ENCODE results near the gene SYCP1. TPM values are rescaled to one million over a fixed set of nuclear protein-coding genes. Genes with fewer than 3 reads are reported as not detected.

The SYCP1 gene
- total RNA-seq, 1 donor from 2014 or later, result not detected

DNA sequence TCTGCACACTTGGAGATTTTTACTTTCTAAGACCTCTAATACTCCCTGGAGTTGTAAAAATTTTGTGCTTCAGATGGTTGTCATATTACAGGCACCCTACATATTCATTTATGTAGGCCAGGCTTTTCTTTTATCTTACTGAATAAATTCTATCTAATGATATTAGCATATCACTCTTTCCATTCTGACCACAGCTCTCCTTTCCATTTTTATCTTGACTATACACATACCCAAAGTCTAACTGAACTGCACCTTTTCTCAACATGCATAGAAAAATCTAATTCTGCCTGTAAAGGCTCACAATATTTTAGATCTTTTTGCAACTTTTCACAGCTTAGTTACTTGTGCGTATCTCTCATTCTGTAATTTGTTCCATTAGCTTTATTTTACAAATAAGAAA lies 122.2 kb downstream of the SYCP1 start:
- H3K9me3 Mint-ChIP-seq, result peaks cover 3% of the 10 kb centered on the region
- no peaks in the 10 kb centered on the region for H3K4me1 Mint-ChIP-seq
- DNase-seq (ENCODE audit: low read depth, low spot score), result no peak
- peaks cover 19% of the 10 kb centered on the region for H3K27me3 Mint-ChIP-seq (ENCODE audit: low read depth)
- no peak overlapping the region for H3K27ac Mint-ChIP-seq (ENCODE audit: unreplicated experiment)
- no peaks in the 10 kb centered on the region for H3K36me3 Mint-ChIP-seq (ENCODE audit: low read depth)
- TF ChIP-seq, protein P1, sequence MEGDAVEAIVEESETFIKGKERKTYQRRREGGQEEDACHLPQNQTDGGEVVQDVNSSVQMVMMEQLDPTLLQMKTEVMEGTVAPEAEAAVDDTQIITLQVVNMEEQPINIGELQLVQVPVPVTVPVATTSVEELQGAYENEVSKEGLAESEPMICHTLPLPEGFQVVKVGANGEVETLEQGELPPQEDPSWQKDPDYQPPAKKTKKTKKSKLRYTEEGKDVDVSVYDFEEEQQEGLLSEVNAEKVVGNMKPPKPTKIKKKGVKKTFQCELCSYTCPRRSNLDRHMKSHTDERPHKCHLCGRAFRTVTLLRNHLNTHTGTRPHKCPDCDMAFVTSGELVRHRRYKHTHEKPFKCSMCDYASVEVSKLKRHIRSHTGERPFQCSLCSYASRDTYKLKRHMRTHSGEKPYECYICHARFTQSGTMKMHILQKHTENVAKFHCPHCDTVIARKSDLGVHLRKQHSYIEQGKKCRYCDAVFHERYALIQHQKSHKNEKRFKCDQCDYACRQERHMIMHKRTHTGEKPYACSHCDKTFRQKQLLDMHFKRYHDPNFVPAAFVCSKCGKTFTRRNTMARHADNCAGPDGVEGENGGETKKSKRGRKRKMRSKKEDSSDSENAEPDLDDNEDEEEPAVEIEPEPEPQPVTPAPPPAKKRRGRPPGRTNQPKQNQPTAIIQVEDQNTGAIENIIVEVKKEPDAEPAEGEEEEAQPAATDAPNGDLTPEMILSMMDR (conservative IDR thresholded peaks at IDR 0.05), result no peak
- H3K4me3 Mint-ChIP-seq, result no peak overlapping the region

DNA sequence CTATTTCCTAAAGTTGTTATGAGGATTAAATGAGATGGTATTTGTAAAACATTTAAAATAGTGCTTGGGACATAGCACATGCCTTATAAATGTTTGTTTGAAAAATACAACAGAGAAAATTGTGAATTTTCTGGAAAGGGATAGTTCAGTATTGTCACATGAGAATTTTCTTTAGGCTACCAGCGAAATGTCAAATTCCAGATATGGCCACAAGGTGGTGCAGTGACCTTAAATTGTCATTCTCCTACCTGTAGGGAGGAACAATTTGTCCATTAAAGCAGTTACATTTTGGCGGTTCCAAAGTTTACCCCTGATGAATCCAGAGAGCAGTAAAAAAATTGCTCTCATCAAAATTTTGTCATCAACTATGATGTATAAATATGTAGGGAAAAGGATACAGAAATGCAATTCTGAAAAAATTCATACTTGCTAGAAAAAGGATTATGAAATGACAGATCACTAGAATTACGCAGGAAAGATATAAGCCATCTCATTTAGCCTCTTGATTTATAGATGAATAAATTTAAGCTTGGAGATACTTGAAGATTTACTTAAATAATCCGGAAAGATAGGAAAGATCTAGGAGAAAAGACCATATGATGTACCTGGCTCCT lies 124.7 kb downstream of the SYCP1 start:
- H3K4me1 Mint-ChIP-seq, result no peaks in the 10 kb centered on the region
- peaks cover 3% of the 10 kb centered on the region for H3K36me3 Mint-ChIP-seq (ENCODE audit: low read depth)
- H3K9me3 Mint-ChIP-seq, result peaks cover 6% of the 10 kb centered on the region
- H3K27ac Mint-ChIP-seq (ENCODE audit: unreplicated experiment), result no peak overlapping the region
- TF ChIP-seq, protein P1 (conservative IDR thresholded peaks at IDR 0.05), result peak; percentile 92
- no peak overlapping the region for H3K4me3 Mint-ChIP-seq
- DNase-seq (ENCODE audit: low read depth, low spot score), result peak; percentile 67
- H3K27me3 Mint-ChIP-seq (ENCODE audit: low read depth), result peaks cover 19% of the 10 kb centered on the region

DNA sequence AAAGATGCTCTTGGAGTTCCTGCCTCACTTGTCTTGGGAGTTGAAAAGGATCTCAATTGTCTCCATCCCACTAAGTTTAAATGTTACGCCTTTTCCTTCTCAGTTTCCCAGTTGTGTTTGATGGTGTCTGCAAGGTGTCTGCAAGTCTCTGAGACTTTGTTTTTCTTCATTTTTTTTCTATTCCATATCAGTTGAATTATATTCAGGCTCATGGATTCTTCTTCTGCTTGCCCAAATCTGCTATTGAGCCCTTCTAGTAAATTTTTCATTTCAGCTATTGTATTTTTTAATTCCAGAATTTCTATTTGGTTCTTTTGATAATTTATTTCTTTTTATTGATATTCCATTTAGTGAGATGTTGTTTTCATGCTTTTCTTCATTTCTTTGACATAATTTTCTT lies 127.6 kb downstream of the SYCP1 start:
- DNase-seq (ENCODE audit: low read depth, low spot score), result no peak
- H3K36me3 Mint-ChIP-seq (ENCODE audit: low read depth), result peaks cover 3% of the 10 kb centered on the region
- H3K27me3 Mint-ChIP-seq (ENCODE audit: low read depth), result peaks cover 12% of the 10 kb centered on the region
- TF ChIP-seq, protein P1 (conservative IDR thresholded peaks at IDR 0.05), result no peak
- H3K9me3 Mint-ChIP-seq, result peaks cover 9% of the 10 kb centered on the region
- H3K4me1 Mint-ChIP-seq, result no peaks in the 10 kb centered on the region
- H3K4me3 Mint-ChIP-seq, result no peak overlapping the region
- no peak overlapping the region for H3K27ac Mint-ChIP-seq (ENCODE audit: unreplicated experiment)

DNA sequence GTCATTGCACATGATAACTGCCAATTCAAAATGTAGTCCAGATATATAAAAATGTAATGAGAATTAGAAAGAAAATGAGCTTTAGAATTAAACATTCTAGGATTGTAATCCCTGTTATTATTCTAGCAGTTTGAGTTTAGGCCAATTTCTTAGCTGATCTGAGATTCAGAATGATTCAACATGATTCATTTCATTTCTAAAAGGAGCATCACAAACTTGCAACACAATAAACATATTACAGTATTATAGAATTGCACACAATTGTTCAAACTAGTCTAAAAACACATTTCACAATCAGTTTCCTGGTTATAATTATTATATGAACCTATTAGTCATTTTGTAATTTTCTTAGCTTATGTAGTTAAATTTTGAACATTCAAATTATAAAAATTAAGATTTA lies 131.6 kb downstream of the SYCP1 start:
- TF ChIP-seq, protein P1 (conservative IDR thresholded peaks at IDR 0.05), result no peak

DNA sequence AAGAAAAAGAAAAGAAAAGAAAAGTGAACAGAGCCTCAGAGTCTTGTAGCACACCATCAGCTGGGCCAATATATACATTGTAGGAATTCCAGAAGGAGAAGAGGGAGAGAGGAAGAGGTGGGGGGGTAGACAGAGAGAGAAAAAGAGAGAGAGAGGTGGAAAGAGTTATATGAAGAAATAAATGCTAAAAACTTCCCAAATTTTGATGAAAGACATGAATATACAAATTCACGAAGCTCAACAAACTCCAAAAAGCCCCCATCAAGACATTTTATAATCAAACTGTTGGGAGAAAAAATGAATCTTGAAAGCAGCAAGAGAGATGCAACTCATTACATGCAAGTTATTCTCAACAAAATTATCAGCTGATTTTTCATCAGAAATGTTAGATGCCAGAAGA lies 133.4 kb downstream of the SYCP1 start:
- peaks cover 13% of the 10 kb centered on the region for H3K27me3 Mint-ChIP-seq (ENCODE audit: low read depth)
- TF ChIP-seq, protein P1 (conservative IDR thresholded peaks at IDR 0.05), result no peak

More for the DNA sequence above, 131.6 kb downstream of the SYCP1 start:
- Mint-ChIP-seq H3K36me3 (ENCODE audit: low read depth) (peaks cover 3% of the 10 kb centered on the region), H3K4me1 (no peaks in the 10 kb centered on the region), H3K4me3 (no peak overlapping the region), H3K9me3 (peaks cover 23% of the 10 kb centered on the region), H3K27ac (ENCODE audit: unreplicated experiment) (no peak overlapping the region), H3K27me3 (ENCODE audit: low read depth) (peaks cover 19% of the 10 kb centered on the region)
- no peak for DNase-seq (ENCODE audit: low read depth, low spot score)

More for the DNA sequence above, 133.4 kb downstream of the SYCP1 start:
- H3K27ac Mint-ChIP-seq (ENCODE audit: unreplicated experiment), result no peak overlapping the region
- no peak overlapping the region for H3K4me3 Mint-ChIP-seq
- no peaks in the 10 kb centered on the region for H3K4me1 Mint-ChIP-seq
- DNase-seq (ENCODE audit: low read depth, low spot score), result no peak
- H3K9me3 Mint-ChIP-seq, result peaks cover 17% of the 10 kb centered on the region
- H3K36me3 Mint-ChIP-seq (ENCODE audit: low read depth), result no peaks in the 10 kb centered on the region

All from neural crest cell (in vitro differentiated cells).